Measurements from ENCODE around the gene MKNK1. TPM values are rescaled to one million over a fixed set of nuclear protein-coding genes. Genes with fewer than 3 reads are reported as not detected.
A peak's percentile ranks its signal among the peaks of the same experiment; 100 is the strongest.

MKNK1 gene
- total RNA-seq, 2 donors from 2014 or later = 22.1 to 25.0 TPM

- H3K9me3 ChIP-seq = no peaks in the 10 kb centered on the region
- peaks cover 0 to 58% of the 10 kb centered on the region in 2 donors for H3K4me1 ChIP-seq
Measured at GRCh38 chr1:46614604-46614984, 10.5 kb upstream of the MKNK1 start.

GRCh38 chr1:46613661-46614603 lies 9.9 kb upstream of the MKNK1 start:
- H3K4me1 ChIP-seq = peaks cover 0 to 58% of the 10 kb centered on the region in 2 donors
- TF ChIP-seq, protein P1, sequence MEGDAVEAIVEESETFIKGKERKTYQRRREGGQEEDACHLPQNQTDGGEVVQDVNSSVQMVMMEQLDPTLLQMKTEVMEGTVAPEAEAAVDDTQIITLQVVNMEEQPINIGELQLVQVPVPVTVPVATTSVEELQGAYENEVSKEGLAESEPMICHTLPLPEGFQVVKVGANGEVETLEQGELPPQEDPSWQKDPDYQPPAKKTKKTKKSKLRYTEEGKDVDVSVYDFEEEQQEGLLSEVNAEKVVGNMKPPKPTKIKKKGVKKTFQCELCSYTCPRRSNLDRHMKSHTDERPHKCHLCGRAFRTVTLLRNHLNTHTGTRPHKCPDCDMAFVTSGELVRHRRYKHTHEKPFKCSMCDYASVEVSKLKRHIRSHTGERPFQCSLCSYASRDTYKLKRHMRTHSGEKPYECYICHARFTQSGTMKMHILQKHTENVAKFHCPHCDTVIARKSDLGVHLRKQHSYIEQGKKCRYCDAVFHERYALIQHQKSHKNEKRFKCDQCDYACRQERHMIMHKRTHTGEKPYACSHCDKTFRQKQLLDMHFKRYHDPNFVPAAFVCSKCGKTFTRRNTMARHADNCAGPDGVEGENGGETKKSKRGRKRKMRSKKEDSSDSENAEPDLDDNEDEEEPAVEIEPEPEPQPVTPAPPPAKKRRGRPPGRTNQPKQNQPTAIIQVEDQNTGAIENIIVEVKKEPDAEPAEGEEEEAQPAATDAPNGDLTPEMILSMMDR (IDR thresholded peaks at IDR 0.05) = no peak

More at GRCh38 chr1:46614604-46614984, 10.5 kb upstream of the MKNK1 start:
- peaks cover 12% of the 10 kb centered on the region for H3K36me3 ChIP-seq
- peak overlapping the region; percentile 64 to 96 for H3K27ac ChIP-seq
- no peak for DNase-seq (ENCODE audit: low spot score)
- no peak overlapping the region for H3K4me3 ChIP-seq
- TF ChIP-seq, protein P1 (IDR thresholded peaks at IDR 0.05) = no peak
- H3K27me3 ChIP-seq = no peaks in the 10 kb centered on the region

DNA sequence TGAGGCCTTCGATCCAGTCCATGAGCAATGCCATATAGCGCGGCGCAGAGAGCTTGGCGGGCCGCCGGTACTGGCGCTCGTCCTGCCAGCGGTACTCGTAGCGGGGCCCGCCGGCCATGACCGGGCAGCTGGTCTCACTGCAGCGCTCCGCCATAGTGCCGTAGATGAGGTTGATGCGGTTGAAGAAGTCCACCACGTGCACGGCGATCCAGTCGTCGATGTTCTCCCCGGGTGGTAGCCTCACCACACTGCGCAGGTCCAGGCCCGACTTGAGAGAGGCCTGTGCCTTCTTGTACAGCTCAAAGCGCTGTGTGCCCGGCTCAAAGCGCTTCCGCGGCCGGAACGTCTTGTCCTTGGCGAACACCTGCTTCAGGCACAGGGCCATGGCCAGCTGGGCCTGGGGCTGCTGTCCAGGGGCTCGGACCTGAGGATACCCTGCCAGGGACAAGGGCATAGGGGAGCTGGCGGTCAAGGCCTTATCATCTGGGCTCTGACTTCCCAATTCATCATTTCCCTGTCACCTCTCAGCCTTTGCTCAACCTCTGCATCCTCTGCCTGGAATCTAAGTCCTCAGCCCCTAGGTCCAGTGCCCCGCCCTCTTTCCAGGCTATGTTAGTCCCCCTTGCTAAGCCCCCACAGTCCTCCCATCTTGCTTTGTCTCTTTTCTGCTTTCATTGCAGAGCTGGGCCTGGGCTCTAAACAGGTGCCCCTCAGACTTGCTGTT lies 9.0 kb upstream of the MKNK1 start:
- H3K4me3 ChIP-seq = peak overlapping the region; percentile 18 to 34
- no peaks in the 10 kb centered on the region for H3K9me3 ChIP-seq
- peaks cover 0 to 59% of the 10 kb centered on the region in 2 donors for H3K4me1 ChIP-seq
- H3K36me3 ChIP-seq = peaks cover 27% of the 10 kb centered on the region
- H3K27me3 ChIP-seq = no peaks in the 10 kb centered on the region
- H3K27ac ChIP-seq = peak overlapping the region; percentile 64 to 96
- TF ChIP-seq, protein P1 (IDR thresholded peaks at IDR 0.05) = no peak
- DNase-seq (ENCODE audit: low spot score) = no peak

More at GRCh38 chr1:46613661-46614603, 9.9 kb upstream of the MKNK1 start:
- H3K4me3 ChIP-seq = peak overlapping the region; percentile 18 to 34
- no peaks in the 10 kb centered on the region for H3K9me3 ChIP-seq
- DNase-seq (ENCODE audit: low spot score) = peak; percentile 93
- no peaks in the 10 kb centered on the region for H3K27me3 ChIP-seq
- peaks cover 18% of the 10 kb centered on the region for H3K36me3 ChIP-seq
- H3K27ac ChIP-seq = peak overlapping the region; percentile 64 to 96

- peaks cover 0 to 60% of the 10 kb centered on the region in 2 donors for H3K4me1 ChIP-seq
- TF ChIP-seq, protein P1 (IDR thresholded peaks at IDR 0.05) = no peak
Measured at GRCh38 chr1:46611691-46612221, 7.7 kb upstream of the MKNK1 start.

GRCh38 chr1:46607345-46608130 lies 3.5 kb upstream of the MKNK1 start:
- Histone ChIP-seq H3K4me1 (peaks cover 0 to 49% of the 10 kb centered on the region in 2 donors), H3K36me3 (peaks cover 28% of the 10 kb centered on the region), H3K9me3 (no peaks in the 10 kb centered on the region), H3K27ac (peak overlapping the region; percentile 41 to 69), H3K27me3 (no peaks in the 10 kb centered on the region), H3K4me3 (no peak overlapping the region)
- DNase-seq (ENCODE audit: low spot score) = peak; percentile 75
- TF ChIP-seq, protein P1 (IDR thresholded peaks at IDR 0.05) = no peak

More at GRCh38 chr1:46611691-46612221, 7.7 kb upstream of the MKNK1 start:
- Histone ChIP-seq H3K36me3 (peaks cover 28% of the 10 kb centered on the region), H3K27ac (peak overlapping the region; percentile 41 to 47), H3K4me3 (no peak overlapping the region), H3K27me3 (no peaks in the 10 kb centered on the region), H3K9me3 (no peaks in the 10 kb centered on the region)
- DNase-seq (ENCODE audit: low spot score) = no peak
